Right lobe of liver (tissue), 6 donors: ENCODE data around the gene ERG28. TPM values are rescaled to one million over a fixed set of nuclear protein-coding genes. Genes with fewer than 3 reads are reported as not detected.

Experiments used
- ATAC-seq, 4 donors: fragments of 200-7000 bp; cut with Tn5 transposase; one replicate each; pipeline ENCODE4 v1.9.1; 2020; ENCODE audit warnings: mild to moderate bottlenecking in 4 of 4, moderate library complexity in 4 of 4
- DNase-seq, 3 donors: peaks; one replicate each; pipeline ENCODE4 v3.0.0-alpha.2; 2020
- H3K27ac ChIP-seq, 3 donors: fragments of 200-600 bp; one replicate each; pipeline ENCODE4 v1.8.0; 2022
- H3K27me3 ChIP-seq, 2 donors: fragments of 200-600 bp; one replicate each; pipeline ENCODE4 v1.8.0; 2022
- H3K36me3 ChIP-seq, 4 donors: fragments of 200-600 bp; sonication (generic) in 1 of 4; one replicate each; pipeline versions ENCODE4 v1.5.1 to v1.8.0; 2017 to 2022; ENCODE audit warnings: control low read depth in 1 of 4
- H3K4me1 ChIP-seq, 4 donors: fragments of 200-600 bp; sonication (generic) in 1 of 4; one replicate each; pipeline versions ENCODE4 v1.5.1 to v1.8.0; 2017 to 2022; ENCODE audit warnings: control low read depth in 1 of 4
- H3K4me3 ChIP-seq, 3 donors: fragments of 200-600 bp; one replicate each; pipeline ENCODE4 v1.8.0; 2022
- H3K9me3 ChIP-seq, 4 donors: fragments of 200-600 bp; sonication (generic) in 1 of 4; one replicate each; pipeline versions ENCODE4 v1.5.1 to v1.8.0; 2017 to 2022; ENCODE audit warnings: control low read depth in 1 of 4
- POLR2A ChIP-seq: fragments of 450-650 bp; IDR thresholded peaks from one replicate; pipeline ENCODE4 v1.6.1; 2017; ENCODE audit warnings: antibody characterized with exemption, mild to moderate bottlenecking
- WGBS: methylation state at CpG from one replicate; pipeline ENCODE4 v1.1.6; 2018; ENCODE audit warnings: low coverage, low lambda C conversion rate; ENCODE audit not compliant: insufficient coverage; ENCODE audit errors: missing lambda C conversion rate; 5-methylcytosine and 5-hydroxymethylcytosine counted together
- intact Hi-C, 2 donors: fragments of 100-400 bp; cut with DNase I; formaldehyde crosslinking; loops; one replicate each; pipeline versions ENCODE4 v1.11.2 to v1.14.1; 2022
- total RNA-seq, 6 experiments: library from RNA; depleted of rRNA in 2 of 6; stranded (reverse); fragments of >200 nt in 2 of 6; fragmentation: NEBNext Ultra II Directional in 3 of 6; extraction: Animal tissue kit (Norgen Biotek cat#: 25700) in 3 of 6; gene quantifications; one replicate each; pipeline versions ENCODE4 v1.1.0 to v1.2.4, GENCODE V29; 2016 to 2023
- TF ChIP-seq, protein P1 (sequence below), 4 donors: fragments of 200-600 bp in 3 of 4; fragments of 450-650 bp in 1 of 4; IDR thresholded peaks; one replicate each; pipeline versions ENCODE4 v1.5.1 to v1.8.0; 2016 to 2022; ENCODE audit warnings: antibody characterized with exemption in 4 of 4, mild to moderate bottlenecking in 2 of 4
- donor health status: DM: no; HTN: yes; CAD: no.
- donor health status: DM: no; HTN: no; CAD: no.
- donor health status: DM: no; HTN: no; CAD: no.
- donor health status: DM: no; HTN: yes; CAD: no.
- donor health status: DM: no; HTN: yes; CAD: no.

ERG28 gene
- total RNA-seq, 6 experiments from 2014 or later, result 7.9 to 31.5 (median 20.1) TPM

DNA sequence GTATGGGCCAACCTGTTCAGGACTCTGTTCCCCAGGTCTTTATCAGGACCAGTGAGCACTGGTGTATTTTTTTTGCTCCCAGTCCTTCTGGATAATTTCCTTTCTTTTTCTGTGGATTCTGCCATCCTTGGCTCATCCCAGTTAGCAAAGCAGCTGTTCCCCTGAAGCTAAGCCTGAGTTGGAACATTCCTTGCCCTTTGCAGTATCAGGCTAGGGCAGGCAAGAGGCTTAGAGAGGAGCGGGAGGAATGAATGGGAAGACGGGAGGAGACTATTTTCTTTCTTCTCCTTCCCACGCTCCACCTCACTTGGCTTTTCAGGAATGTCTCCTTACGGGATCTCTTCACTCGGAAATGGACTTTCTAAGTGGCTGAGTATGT is 29.2 kb downstream of the ERG28 start:
- Histone ChIP-seq H3K36me3 (peaks cover 0 to 12% (median 0%) of the 10 kb centered on the region in 4 donors), H3K27ac (no peak overlapping the region), H3K9me3 (no peaks in the 10 kb centered on the region), H3K27me3 (no peaks in the 10 kb centered on the region), H3K4me3 (no peak overlapping the region), H3K4me1 (peaks cover 0 to 18% (median 8%) of the 10 kb centered on the region in 4 donors)
- 70% methylated on average over 3 of the region's 5 CpGs for WGBS
- ATAC-seq (no peak), DNase-seq (no peak)
- intact Hi-C loops, result no loop called here
- TF ChIP-seq POLR2A, result no peak
- TF ChIP-seq, protein P1, sequence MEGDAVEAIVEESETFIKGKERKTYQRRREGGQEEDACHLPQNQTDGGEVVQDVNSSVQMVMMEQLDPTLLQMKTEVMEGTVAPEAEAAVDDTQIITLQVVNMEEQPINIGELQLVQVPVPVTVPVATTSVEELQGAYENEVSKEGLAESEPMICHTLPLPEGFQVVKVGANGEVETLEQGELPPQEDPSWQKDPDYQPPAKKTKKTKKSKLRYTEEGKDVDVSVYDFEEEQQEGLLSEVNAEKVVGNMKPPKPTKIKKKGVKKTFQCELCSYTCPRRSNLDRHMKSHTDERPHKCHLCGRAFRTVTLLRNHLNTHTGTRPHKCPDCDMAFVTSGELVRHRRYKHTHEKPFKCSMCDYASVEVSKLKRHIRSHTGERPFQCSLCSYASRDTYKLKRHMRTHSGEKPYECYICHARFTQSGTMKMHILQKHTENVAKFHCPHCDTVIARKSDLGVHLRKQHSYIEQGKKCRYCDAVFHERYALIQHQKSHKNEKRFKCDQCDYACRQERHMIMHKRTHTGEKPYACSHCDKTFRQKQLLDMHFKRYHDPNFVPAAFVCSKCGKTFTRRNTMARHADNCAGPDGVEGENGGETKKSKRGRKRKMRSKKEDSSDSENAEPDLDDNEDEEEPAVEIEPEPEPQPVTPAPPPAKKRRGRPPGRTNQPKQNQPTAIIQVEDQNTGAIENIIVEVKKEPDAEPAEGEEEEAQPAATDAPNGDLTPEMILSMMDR (IDR thresholded peaks at IDR 0.05), result no peak

DNA sequence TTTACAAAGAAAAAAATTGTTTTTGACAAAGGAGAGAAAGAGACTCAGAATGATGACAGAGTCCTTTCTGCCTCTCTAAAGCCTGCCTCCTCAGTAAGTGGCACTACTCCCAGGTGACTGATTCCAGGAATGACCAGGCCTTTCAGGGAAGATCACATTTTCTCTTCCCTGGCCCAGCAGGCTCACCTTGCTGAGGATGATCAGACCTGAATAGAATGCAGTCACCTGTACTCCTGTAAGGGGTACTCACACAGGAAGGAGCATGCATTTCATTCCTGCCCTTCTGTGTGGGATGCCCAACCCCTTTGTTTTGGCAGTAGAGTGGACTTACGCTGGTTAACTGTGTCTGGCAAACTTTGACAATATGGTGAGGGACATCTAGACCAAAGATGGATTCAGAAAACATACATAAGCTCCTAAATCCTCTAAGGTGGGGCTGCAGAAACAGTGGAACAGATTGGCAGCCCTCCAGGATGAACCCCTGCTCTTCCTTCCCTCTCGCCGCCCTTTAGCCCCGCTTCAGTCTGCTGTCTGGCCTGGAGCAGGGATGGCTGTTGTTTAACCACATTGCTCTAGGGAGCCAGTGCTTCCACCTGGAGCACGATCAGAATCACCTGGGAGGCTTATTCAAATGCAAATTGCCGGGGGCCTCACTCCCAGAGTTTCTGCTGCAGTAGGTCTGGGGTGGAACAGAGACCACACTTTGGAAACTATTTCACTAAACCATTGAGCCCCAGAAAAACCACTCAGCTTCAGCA is 29.8 kb downstream of the ERG28 start:
- WGBS, result 70% methylated on average over 2 of the region's 6 CpGs
- H3K9me3 ChIP-seq, result no peaks in the 10 kb centered on the region
- TF ChIP-seq, protein P1 (IDR thresholded peaks at IDR 0.05), result no peak
- TF ChIP-seq POLR2A, result no peak
- no peaks in the 10 kb centered on the region for H3K27me3 ChIP-seq
- no peak overlapping the region for H3K4me3 ChIP-seq
- ATAC-seq (no peak), DNase-seq (no peak)
- H3K36me3 ChIP-seq, result peaks cover 0 to 12% (median 0%) of the 10 kb centered on the region in 4 donors
- peaks cover 0 to 24% (median 11%) of the 10 kb centered on the region in 4 donors for H3K4me1 ChIP-seq
- H3K27ac ChIP-seq, result no peak overlapping the region
- intact Hi-C loops, result no loop called here

DNA sequence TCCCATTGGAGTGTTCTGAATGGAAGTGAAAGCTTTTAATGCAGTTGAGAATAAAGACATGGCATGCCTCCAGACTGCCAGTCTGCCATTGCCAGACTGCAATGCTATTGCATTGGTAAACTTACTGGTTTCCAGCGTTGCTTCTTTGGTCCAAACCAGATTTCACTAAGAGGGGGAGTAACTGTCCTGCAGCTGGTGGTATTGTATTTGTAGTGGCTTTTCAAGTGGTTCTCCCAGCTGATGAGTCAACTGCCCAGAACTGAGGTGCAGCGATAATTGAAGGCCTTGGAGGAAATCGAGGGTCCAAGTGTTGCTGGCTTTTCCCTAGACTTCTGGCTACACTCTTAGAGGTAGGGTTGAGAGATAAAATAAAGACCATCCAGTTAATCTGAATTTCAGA is 31.9 kb downstream of the ERG28 start:
- peaks cover 0 to 3% (median 0%) of the 10 kb centered on the region in 4 donors for H3K36me3 ChIP-seq
- no peak for DNase-seq

GRCh38 chr14:75627406-75627805 is 33.3 kb downstream of the ERG28 start:
- TF ChIP-seq, protein P1 (IDR thresholded peaks at IDR 0.05), result no peak
- TF ChIP-seq POLR2A, result peak; percentile 62
- Histone ChIP-seq H3K4me3 (no peak overlapping the region), H3K27me3 (no peaks in the 10 kb centered on the region), H3K27ac (peak overlapping the region; percentile 38 to 57 (median 46)), H3K4me1 (peaks cover 0 to 45% (median 17%) of the 10 kb centered on the region in 4 donors), H3K36me3 (peaks cover 0 to 3% (median 0%) of the 10 kb centered on the region in 4 donors), H3K9me3 (no peaks in the 10 kb centered on the region)
- 48% methylated on average over 4 of the region's 4 CpGs for WGBS
- peak in 2 of 3 donors; percentile 58 to 71 for DNase-seq
- intact Hi-C loops, result no loop called here
- ATAC-seq, result peak; percentile 84 to 89 (median 88)

More for the DNA sequence above, 31.9 kb downstream of the ERG28 start:
- no peak for ATAC-seq
- no peaks in the 10 kb centered on the region for H3K27me3 ChIP-seq
- H3K4me3 ChIP-seq, result no peak overlapping the region
- H3K4me1 ChIP-seq, result peaks cover 0 to 30% (median 13%) of the 10 kb centered on the region in 4 donors
- intact Hi-C loops, result no loop called here
- H3K9me3 ChIP-seq, result no peaks in the 10 kb centered on the region
- no peak for TF ChIP-seq POLR2A
- TF ChIP-seq, protein P1 (IDR thresholded peaks at IDR 0.05), result no peak
- no peak overlapping the region for H3K27ac ChIP-seq
- WGBS, result 75% methylated on average over 3 of the region's 3 CpGs
